IMR-90 (cell line): ENCODE measurements around the gene ETFA. TPM values are rescaled to one million over a fixed set of nuclear protein-coding genes. Genes with fewer than 3 reads are reported as not detected.

Experiments
- CTCF ChIP-seq: conservative IDR thresholded peaks from 2 replicates; pipeline ENCODE4 v1.5.1; 2012; ENCODE audit warnings: mild to moderate bottlenecking, low read depth, low read length, improper control_type of control experiment
- MXI1 ChIP-seq: IDR thresholded peaks from 2 replicates; pipeline ENCODE4 v1.6.1; 2012; ENCODE audit warnings: low read depth, mild to moderate bottlenecking, low read length, moderate library complexity, borderline replicate concordance
- RAD21 ChIP-seq: IDR thresholded peaks from 2 replicates; pipeline ENCODE4 v1.6.1; 2012; ENCODE audit warnings: low read length, improper control_type of control experiment
- SMC3 ChIP-seq: fragments of 150-350 bp; IDR thresholded peaks from 2 replicates; pipeline ENCODE4 v1.6.1; 2016; ENCODE audit warnings: low read depth, mild to moderate bottlenecking, antibody characterized with exemption, low read length, moderate library complexity
- polyA plus RNA-seq, 3 experiments: library from polyadenylated mRNA; depleted of rRNA; stranded (reverse); fragments of >200 nt; gene quantifications; 2 replicates each; pipeline ENCODE4 v1.2.3, GENCODE V29; 2012; ENCODE audit warnings: low replicate concordance in 1 of 3
- total RNA-seq: library from RNA; depleted of rRNA; stranded (reverse); fragments of >200 nt; gene quantifications from 2 replicates; pipeline ENCODE4 v1.2.3, GENCODE V29; 2012

Gene ETFA
- total and polyA plus RNA-seq, 2 of the 4 experiments (the other 2 are of a cell fraction), result 115 to 172 TPM

DNA sequence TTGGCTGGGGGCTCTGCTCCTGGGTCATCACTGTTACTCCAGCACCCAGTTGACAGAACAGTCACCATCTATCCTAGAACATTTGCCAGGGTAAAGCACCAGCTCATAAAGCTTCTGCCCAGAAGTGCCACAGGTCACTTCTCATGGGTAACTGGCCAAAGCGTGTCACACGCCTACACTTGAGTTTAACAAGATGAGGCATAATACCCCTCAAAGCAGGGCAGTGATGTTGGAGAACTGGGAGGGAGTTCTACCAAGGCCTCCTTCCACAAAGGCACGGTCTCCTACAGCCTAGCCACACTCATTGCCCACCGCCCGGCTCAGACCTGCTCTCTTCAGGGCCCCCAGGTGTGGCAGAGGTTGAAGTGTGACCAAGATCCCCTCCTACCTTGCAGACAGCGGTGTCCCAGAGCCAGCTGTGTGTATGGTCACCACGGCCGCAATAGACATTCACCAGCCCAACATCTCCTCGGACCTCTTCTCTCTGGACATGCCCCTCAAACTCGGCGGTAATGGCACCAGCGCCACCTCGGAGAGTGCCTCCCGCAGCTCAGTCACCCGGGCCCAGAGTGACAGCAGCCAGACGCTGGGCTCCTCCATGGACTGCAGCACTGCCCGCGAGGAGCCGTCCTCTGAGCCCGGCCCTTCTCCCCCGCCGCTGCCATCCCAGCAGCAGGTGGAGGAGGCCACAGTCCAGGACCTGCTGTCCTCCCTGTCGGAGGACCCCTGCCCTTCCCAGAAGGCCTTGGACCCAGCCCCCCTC is 107.7 kb downstream of the ETFA start (continued):
- no peak for TF ChIP-seq CTCF
- no peak for TF ChIP-seq MXI1
- TF ChIP-seq RAD21, result no peak
- no peak for TF ChIP-seq SMC3
